PC-9 (cell line): ENCODE results near the gene MYDGF.
"Not testable (repeated sequence)": the region's sequence is repeated elsewhere in the genome, so short reads cannot be mapped to it uniquely, and the experiment has no call there.

ENCODE experiments used
- EZH2 ChIP-seq: fragments of 200-600 bp; sonication (generic); IDR thresholded peaks from 2 replicates; pipeline ENCODE4 v1.8.0; 2017; ENCODE audit warnings: antibody characterized with exemption, low read depth
- TF ChIP-seq, protein P1 (sequence below): fragments of 200-600 bp; sonication (generic); conservative IDR thresholded peaks from 2 replicates; pipeline ENCODE4 v1.6.1; 2017; ENCODE audit warnings: mixed run types, antibody characterized with exemption, mild to moderate bottlenecking, moderate library complexity

DNA sequence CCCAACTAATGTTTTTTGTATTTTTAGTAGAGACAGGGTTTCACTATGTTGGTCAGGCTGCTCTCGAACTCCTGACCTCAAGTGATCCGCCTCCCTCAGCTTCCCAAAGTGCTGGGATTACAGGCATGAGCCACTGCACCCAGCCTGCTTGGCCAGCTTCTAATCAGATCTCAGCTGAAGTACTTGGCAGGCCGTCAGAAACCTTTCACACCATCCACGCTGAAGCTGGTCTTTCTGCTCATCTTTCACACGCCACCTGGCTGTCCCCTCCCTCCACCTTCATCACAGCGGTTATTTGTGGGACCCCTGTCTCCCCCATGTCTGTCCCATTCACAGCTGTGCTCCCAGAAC, 45.0 kb upstream of the MYDGF start:
- TF ChIP-seq, protein P1, sequence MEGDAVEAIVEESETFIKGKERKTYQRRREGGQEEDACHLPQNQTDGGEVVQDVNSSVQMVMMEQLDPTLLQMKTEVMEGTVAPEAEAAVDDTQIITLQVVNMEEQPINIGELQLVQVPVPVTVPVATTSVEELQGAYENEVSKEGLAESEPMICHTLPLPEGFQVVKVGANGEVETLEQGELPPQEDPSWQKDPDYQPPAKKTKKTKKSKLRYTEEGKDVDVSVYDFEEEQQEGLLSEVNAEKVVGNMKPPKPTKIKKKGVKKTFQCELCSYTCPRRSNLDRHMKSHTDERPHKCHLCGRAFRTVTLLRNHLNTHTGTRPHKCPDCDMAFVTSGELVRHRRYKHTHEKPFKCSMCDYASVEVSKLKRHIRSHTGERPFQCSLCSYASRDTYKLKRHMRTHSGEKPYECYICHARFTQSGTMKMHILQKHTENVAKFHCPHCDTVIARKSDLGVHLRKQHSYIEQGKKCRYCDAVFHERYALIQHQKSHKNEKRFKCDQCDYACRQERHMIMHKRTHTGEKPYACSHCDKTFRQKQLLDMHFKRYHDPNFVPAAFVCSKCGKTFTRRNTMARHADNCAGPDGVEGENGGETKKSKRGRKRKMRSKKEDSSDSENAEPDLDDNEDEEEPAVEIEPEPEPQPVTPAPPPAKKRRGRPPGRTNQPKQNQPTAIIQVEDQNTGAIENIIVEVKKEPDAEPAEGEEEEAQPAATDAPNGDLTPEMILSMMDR: not testable (repeated sequence)
- not testable (repeated sequence) for TF ChIP-seq EZH2
